ENCODE measurements around the gene METTL25B. TPM values are rescaled to one million over a fixed set of nuclear protein-coding genes. Genes with fewer than 3 reads are reported as not detected.

Gene METTL25B
- total and polyA plus RNA-seq, 2 donors (not counting 3 experiments of a cell fraction or from before 2014, with no cell fraction given), result 12.8 to 15.0 TPM

- Histone ChIP-seq H3K9me3 (replicated peaks; ENCODE audit: control insufficient read depth, insufficient read depth, low read length) (no peaks in the 10 kb centered on the region), H3K36me3 (ENCODE audit: control insufficient read depth in 2 of 2, extremely low read depth in 1 of 2, insufficient read depth in 2 of 2, low read length in 2 of 2) (no peaks in the 10 kb centered on the region), H4K20me1 (replicated peaks; ENCODE audit: control insufficient read depth, extremely low read depth, insufficient read depth, low read length) (no peaks in the 10 kb centered on the region), H3K4me2 (ENCODE audit: insufficient read depth, low read length) (peak overlapping the region; percentile 47), H3K79me2 (ENCODE audit: control insufficient read depth, insufficient read depth, low read length) (peaks cover 42% of the 10 kb centered on the region), H3K4me1 (ENCODE audit: control insufficient read depth, extremely low read depth, insufficient read depth, low read length) (peaks cover 33% of the 10 kb centered on the region), H3K9me1 (replicated peaks; ENCODE audit: control insufficient read depth, extremely low read depth, insufficient read depth, low read length) (no peaks in the 10 kb centered on the region), H3K27ac (ENCODE audit: insufficient read depth, low read depth, low read length) (no peak overlapping the region), H3K9ac (replicated peaks; ENCODE audit: extremely low read depth, insufficient read depth, low read length) (peak overlapping the region; percentile 69), H3K27me3 (ENCODE audit: control insufficient read depth in 2 of 2, insufficient read depth in 2 of 2, low read length in 2 of 2) (no peaks in the 10 kb centered on the region), H3K4me3 (replicated peaks in 1 of 3; ENCODE audit: insufficient read depth in 1 of 3, low read depth in 1 of 3, low read length in 3 of 3) (peak overlapping the region in 2 of 3 experiments; percentile 73 to 94), H2AFZ (ENCODE audit: low read depth, low read length) (no peak overlapping the region)
- POLR2A ChIA-PET, result interaction anchor here (1.6 to 2.3 kb wide), 2 partner anchors 12 to 15 kb away, joined by 6 to 27 read pairs; partner anchors contain the start of genes MRPL24 and PRCC
- FAIRE-seq (peak; percentile 59), DNase-seq (ENCODE audit: low read depth, low spot score) (no peak)
- intact Hi-C loops (cut with micrococcal nuclease) (no loop called here), dilution Hi-C loops (cut with MboI; ENCODE audit: extremely low pct_ligation_motif_present, low sequenced_read_pairs) (no loop called here)
- CTCF ChIA-PET, result interaction anchor here (1.9 to 3.9 kb wide), 6 partner anchors 8 to 107 kb away, joined by 9 to 49 read pairs (median 16); partner anchors contain the start of genes INSRR, ISG20L2, METTL25B and MRPL24
- TF ChIP-seq POLR2AphosphoS5 (IDR thresholded peaks at IDR 0.05; ENCODE audit: insufficient read depth, low read depth, low read length), result no peak
- no peak for TF ChIP-seq CTCF (IDR thresholded peaks at IDR 0.05; ENCODE audit: extremely low read depth in 1 of 2, insufficient read depth in 1 of 2, low read depth in 1 of 2, low read length in 2 of 2)
- TF ChIP-seq GATA2 (IDR thresholded peaks at IDR 0.05; ENCODE audit: insufficient read depth, insufficient read length, low read depth, low read length), result no peak
- TF ChIP-seq FOS (IDR thresholded peaks at IDR 0.05; ENCODE audit: borderline replicate concordance, insufficient read depth, low read length), result no peak
- no peak for TF ChIP-seq POLR2A (IDR thresholded peaks at IDR 0.05; ENCODE audit: low read depth, low read length)
- no TSS peak for BruUV-seq (replicated peaks)
Measured at GRCh38 chr1:156752843-156753482, 24.7 kb downstream of the METTL25B start.

Data from endothelial cell of umbilical vein (primary cell).